ENCODE data around the gene KNCN. TPM values are rescaled to one million over a fixed set of nuclear protein-coding genes. Genes with fewer than 3 reads are reported as not detected.

KNCN gene
- total and polyA plus RNA-seq, 2 experiments from 2014 or later = not detected

DNA sequence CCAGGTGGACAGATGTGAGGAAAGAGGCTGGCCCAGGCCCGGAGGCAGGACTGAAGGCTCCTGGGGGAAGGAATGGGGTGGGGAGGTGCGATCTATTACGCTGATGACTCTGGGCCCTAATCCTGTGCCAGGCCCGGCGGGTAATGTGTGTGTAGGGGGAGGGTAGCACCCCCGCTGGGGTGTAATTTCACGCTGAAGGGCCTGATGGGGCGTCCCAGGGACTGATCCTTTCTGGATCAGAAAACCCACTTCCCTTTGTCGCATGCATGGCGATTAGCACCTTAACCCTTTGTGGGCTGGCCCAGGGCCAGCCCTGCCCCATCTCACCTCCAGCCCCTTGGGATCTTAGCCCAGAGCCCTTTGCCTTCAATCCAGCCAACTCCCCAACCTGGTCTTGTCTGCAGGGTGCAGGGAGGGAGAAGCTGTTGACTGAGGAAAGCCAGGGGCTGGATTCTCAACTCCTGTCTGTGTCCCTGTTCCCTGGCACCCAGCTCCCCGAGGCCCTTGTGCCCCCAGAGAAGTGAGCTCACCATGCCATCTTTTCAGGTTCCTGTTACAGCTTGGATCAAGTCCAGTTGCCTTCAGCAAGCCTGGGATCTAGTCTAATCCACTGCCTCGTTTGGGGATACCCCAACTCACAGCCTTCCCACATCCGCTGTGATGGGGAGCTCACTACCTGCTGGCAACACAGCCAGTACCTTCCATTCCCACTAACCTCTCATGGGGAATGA, 26.0 kb downstream of the KNCN start:
- TF ChIP-seq ZNF114 (CRISPR knock-in tag; IDR thresholded peaks at IDR 0.05) = no peak
- no peak for TF ChIP-seq NANOG (IDR thresholded peaks at IDR 0.05; ENCODE audit: borderline replicate concordance)
- Histone ChIP-seq H3K4me3 (peak overlapping the region; percentile 45; the same call in 1 of the 2 replicates), H3K4me2 (peak overlapping the region; percentile 75), H3K27me3 (ENCODE audit: insufficient read depth) (peaks cover 98% of the 10 kb centered on the region), H2AFZ (no peak overlapping the region), H4K20me1 (replicated peaks; ENCODE audit: insufficient read depth) (no peaks in the 10 kb centered on the region; the same call in 1 of the 2 replicates), H3K79me2 (replicated peaks; ENCODE audit: insufficient read depth) (no peaks in the 10 kb centered on the region), H3F3A (replicated peaks; ENCODE audit: low read depth) (peaks cover 11% of the 10 kb centered on the region), H3K36me3 (ENCODE audit: insufficient read depth) (no peaks in the 10 kb centered on the region), H3K9me2 (ENCODE audit: insufficient read depth) (no peaks in the 10 kb centered on the region), H3K4me1 (ENCODE audit: insufficient read depth) (peaks cover 58% of the 10 kb centered on the region), H3K27ac (ENCODE audit: low read depth) (no peak overlapping the region)
- H3K36me3 Mint-ChIP-seq (ENCODE audit: low read depth) = no peaks in the 10 kb centered on the region
- DNase-seq (ENCODE audit: low spot score) = no peak
- peaks cover 71% of the 10 kb centered on the region for H3K27me3 Mint-ChIP-seq (ENCODE audit: insufficient read depth, low read depth, poor library complexity)
- peak; percentile 5 for ATAC-seq
- no peak overlapping the region for H3K27ac Mint-ChIP-seq
- peaks cover 62% of the 10 kb centered on the region for H3K4me1 Mint-ChIP-seq
- peak overlapping the region; percentile 22; the same call in 2 of the 3 replicates for H3K4me3 Mint-ChIP-seq
- H3K9me3 Mint-ChIP-seq = no peaks in the 10 kb centered on the region

DNA sequence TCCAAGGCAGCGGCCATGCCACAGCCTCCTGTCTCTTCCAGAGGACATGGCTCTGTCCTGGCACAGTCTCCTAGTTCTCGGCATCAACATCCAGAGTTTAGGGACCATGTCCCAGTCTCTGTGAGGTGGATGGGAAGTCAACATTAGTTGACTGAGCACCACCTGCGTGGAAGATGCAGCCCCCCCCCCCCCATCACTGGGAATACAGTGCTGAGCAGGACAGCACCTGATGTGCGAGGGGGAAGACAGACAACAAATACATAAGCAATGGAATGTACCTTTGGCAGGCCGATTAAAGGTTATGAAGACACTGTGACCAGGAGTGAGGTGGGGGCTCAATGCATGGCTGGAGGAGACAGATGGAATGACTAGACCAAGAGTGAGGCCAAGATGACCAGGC, 26.6 kb downstream of the KNCN start:
- Mint-ChIP-seq H3K9me3 (no peaks in the 10 kb centered on the region), H3K36me3 (ENCODE audit: low read depth) (no peaks in the 10 kb centered on the region), H3K4me1 (peaks cover 66% of the 10 kb centered on the region), H3K27ac (no peak overlapping the region), H3K4me3 (peak overlapping the region; percentile 17; the same call in 2 of the 3 replicates), H3K27me3 (ENCODE audit: insufficient read depth, low read depth, poor library complexity) (peaks cover 68% of the 10 kb centered on the region)
- Histone ChIP-seq H3K27me3 (ENCODE audit: insufficient read depth) (peaks cover 92% of the 10 kb centered on the region), H2AFZ (no peak overlapping the region), H3K9me2 (ENCODE audit: insufficient read depth) (no peaks in the 10 kb centered on the region), H3K4me3 (peak overlapping the region; percentile 45; the same call in 1 of the 2 replicates), H3K27ac (ENCODE audit: low read depth) (no peak overlapping the region), H4K20me1 (replicated peaks; ENCODE audit: insufficient read depth) (no peaks in the 10 kb centered on the region; the same call in 1 of the 2 replicates), H3K4me2 (peak overlapping the region; percentile 75), H3K36me3 (ENCODE audit: insufficient read depth) (no peaks in the 10 kb centered on the region), H3K79me2 (replicated peaks; ENCODE audit: insufficient read depth) (no peaks in the 10 kb centered on the region), H3F3A (replicated peaks; ENCODE audit: low read depth) (peaks cover 11% of the 10 kb centered on the region), H3K4me1 (ENCODE audit: insufficient read depth) (peaks cover 58% of the 10 kb centered on the region)
- no peak for DNase-seq (ENCODE audit: low spot score)
- ATAC-seq = no peak
- no peak for TF ChIP-seq STAT1 (IDR thresholded peaks at IDR 0.05; ENCODE audit: unreplicated experiment)
- TF ChIP-seq, protein P1, sequence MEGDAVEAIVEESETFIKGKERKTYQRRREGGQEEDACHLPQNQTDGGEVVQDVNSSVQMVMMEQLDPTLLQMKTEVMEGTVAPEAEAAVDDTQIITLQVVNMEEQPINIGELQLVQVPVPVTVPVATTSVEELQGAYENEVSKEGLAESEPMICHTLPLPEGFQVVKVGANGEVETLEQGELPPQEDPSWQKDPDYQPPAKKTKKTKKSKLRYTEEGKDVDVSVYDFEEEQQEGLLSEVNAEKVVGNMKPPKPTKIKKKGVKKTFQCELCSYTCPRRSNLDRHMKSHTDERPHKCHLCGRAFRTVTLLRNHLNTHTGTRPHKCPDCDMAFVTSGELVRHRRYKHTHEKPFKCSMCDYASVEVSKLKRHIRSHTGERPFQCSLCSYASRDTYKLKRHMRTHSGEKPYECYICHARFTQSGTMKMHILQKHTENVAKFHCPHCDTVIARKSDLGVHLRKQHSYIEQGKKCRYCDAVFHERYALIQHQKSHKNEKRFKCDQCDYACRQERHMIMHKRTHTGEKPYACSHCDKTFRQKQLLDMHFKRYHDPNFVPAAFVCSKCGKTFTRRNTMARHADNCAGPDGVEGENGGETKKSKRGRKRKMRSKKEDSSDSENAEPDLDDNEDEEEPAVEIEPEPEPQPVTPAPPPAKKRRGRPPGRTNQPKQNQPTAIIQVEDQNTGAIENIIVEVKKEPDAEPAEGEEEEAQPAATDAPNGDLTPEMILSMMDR (conservative IDR thresholded peaks at IDR 0.05; ENCODE audit: low read depth in 2 of 2) = no peak
- no peak for TF ChIP-seq EZH2phosphoT487 (IDR thresholded peaks at IDR 0.05; ENCODE audit: unreplicated experiment)
- TF ChIP-seq ZNF331 (CRISPR knock-in tag; IDR thresholded peaks at IDR 0.05; ENCODE audit: low read depth) = no peak
- no peak for TF ChIP-seq ZNF114 (CRISPR knock-in tag; IDR thresholded peaks at IDR 0.05)
- TF ChIP-seq, protein P2, sequence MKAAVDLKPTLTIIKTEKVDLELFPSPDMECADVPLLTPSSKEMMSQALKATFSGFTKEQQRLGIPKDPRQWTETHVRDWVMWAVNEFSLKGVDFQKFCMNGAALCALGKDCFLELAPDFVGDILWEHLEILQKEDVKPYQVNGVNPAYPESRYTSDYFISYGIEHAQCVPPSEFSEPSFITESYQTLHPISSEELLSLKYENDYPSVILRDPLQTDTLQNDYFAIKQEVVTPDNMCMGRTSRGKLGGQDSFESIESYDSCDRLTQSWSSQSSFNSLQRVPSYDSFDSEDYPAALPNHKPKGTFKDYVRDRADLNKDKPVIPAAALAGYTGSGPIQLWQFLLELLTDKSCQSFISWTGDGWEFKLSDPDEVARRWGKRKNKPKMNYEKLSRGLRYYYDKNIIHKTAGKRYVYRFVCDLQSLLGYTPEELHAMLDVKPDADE (IDR thresholded peaks at IDR 0.05) = no peak
- no peak for TF ChIP-seq JUNB (IDR thresholded peaks at IDR 0.05; ENCODE audit: unreplicated experiment)
- no peak for TF ChIP-seq NANOG (IDR thresholded peaks at IDR 0.05; ENCODE audit: borderline replicate concordance)
- TF ChIP-seq CREB1 (CRISPR knock-in tag; IDR thresholded peaks at IDR 0.05; ENCODE audit: low read depth) = no peak
- no peak for TF ChIP-seq EZH2 (IDR thresholded peaks at IDR 0.05; ENCODE audit: low read depth, unreplicated experiment)
- TF ChIP-seq, protein P3, sequence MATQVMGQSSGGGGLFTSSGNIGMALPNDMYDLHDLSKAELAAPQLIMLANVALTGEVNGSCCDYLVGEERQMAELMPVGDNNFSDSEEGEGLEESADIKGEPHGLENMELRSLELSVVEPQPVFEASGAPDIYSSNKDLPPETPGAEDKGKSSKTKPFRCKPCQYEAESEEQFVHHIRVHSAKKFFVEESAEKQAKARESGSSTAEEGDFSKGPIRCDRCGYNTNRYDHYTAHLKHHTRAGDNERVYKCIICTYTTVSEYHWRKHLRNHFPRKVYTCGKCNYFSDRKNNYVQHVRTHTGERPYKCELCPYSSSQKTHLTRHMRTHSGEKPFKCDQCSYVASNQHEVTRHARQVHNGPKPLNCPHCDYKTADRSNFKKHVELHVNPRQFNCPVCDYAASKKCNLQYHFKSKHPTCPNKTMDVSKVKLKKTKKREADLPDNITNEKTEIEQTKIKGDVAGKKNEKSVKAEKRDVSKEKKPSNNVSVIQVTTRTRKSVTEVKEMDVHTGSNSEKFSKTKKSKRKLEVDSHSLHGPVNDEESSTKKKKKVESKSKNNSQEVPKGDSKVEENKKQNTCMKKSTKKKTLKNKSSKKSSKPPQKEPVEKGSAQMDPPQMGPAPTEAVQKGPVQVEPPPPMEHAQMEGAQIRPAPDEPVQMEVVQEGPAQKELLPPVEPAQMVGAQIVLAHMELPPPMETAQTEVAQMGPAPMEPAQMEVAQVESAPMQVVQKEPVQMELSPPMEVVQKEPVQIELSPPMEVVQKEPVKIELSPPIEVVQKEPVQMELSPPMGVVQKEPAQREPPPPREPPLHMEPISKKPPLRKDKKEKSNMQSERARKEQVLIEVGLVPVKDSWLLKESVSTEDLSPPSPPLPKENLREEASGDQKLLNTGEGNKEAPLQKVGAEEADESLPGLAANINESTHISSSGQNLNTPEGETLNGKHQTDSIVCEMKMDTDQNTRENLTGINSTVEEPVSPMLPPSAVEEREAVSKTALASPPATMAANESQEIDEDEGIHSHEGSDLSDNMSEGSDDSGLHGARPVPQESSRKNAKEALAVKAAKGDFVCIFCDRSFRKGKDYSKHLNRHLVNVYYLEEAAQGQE (IDR thresholded peaks at IDR 0.05; ENCODE audit: unreplicated experiment) = no peak
